ENCODE data around the gene SCTR.

- TF ChIP-seq, protein P1, sequence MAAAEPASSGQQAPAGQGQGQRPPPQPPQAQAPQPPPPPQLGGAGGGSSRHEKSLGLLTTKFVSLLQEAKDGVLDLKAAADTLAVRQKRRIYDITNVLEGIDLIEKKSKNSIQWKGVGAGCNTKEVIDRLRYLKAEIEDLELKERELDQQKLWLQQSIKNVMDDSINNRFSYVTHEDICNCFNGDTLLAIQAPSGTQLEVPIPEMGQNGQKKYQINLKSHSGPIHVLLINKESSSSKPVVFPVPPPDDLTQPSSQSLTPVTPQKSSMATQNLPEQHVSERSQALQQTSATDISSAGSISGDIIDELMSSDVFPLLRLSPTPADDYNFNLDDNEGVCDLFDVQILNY (CRISPR knock-in tag; IDR thresholded peaks at IDR 0.05) = no peak
- no peak for TF ChIP-seq NR2C2 (CRISPR knock-in tag; IDR thresholded peaks at IDR 0.05)
- TF ChIP-seq, protein P2, sequence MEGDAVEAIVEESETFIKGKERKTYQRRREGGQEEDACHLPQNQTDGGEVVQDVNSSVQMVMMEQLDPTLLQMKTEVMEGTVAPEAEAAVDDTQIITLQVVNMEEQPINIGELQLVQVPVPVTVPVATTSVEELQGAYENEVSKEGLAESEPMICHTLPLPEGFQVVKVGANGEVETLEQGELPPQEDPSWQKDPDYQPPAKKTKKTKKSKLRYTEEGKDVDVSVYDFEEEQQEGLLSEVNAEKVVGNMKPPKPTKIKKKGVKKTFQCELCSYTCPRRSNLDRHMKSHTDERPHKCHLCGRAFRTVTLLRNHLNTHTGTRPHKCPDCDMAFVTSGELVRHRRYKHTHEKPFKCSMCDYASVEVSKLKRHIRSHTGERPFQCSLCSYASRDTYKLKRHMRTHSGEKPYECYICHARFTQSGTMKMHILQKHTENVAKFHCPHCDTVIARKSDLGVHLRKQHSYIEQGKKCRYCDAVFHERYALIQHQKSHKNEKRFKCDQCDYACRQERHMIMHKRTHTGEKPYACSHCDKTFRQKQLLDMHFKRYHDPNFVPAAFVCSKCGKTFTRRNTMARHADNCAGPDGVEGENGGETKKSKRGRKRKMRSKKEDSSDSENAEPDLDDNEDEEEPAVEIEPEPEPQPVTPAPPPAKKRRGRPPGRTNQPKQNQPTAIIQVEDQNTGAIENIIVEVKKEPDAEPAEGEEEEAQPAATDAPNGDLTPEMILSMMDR (IDR thresholded peaks at IDR 0.05) = no peak
- no peak for TF ChIP-seq JUN (CRISPR knock-in tag; IDR thresholded peaks at IDR 0.05)
Measured at GRCh38 chr2:119421304-119421703, 103.0 kb downstream of the SCTR start.
